22Rv1 (cell line): Measurements from ENCODE around the gene GAK.

Experiments
- CTCF ChIP-seq: fragments of 450-650 bp; IDR thresholded peaks from 2 replicates; pipeline ENCODE4 v1.5.1; 2017; ENCODE audit warnings: mild to moderate bottlenecking
- ZFX ChIP-seq: fragments of 450-650 bp; IDR thresholded peaks from 2 replicates; pipeline ENCODE4 v1.6.1; 2017; ENCODE audit warnings: antibody characterized with exemption, borderline replicate concordance

DNA sequence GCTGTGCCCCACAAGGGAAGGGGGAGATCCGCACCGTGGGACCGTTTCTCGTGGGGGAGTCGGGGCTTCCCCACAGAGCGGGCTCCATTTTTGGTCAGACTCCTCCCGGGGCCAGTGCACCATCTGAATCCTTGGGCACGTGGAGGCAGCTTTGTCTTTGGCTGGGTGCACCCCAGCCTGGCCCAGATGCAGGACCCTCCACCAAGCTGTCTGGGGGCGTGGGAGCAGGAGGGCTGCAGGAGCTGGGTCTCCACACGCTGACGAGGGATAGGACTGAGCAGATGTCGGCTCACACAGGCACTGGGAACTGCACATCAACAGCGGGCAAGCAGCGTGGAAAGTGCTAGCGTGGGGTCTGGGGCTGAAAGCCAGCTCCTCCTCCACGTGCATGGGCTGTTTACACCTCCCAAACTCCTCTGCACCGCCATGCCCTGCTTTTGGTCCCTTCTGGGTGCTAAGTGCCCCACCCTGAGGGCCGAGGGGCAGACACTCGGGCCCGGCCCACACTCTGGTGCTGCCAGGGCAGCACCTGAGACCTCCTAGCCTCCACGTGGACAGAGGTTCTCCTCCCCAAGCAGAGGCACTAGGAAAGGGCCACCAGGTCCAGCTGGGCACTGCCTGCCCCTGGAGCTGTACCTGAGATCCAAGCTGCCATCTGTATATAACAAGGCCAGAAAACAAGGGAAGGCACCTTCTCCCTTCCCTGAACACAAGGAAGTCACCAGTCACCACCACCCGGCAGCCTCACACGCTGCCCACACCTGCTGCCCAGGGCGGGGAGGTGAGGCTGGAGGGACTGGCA is 27.4 kb upstream of the GAK start:
- no peak for TF ChIP-seq CTCF
- TF ChIP-seq ZFX: no peak
